Dendritic cell treated with granulocyte-macrophage colony-stimulating factor and Interleukin-4, amounts not matched to agents 40 ng/mL and 50 ng/mL, for 4 days (primary cell): ENCODE data around the gene STK36.

ENCODE experiments used
- H3K27ac Mint-ChIP-seq: one replicate; pipeline ENCODE4 v1.8.0; 2022; ENCODE audit warnings: mild to moderate bottlenecking, mixed read lengths
- H3K27me3 Mint-ChIP-seq: one replicate; pipeline ENCODE4 v1.8.0; 2022; ENCODE audit warnings: mild to moderate bottlenecking, mixed read lengths
- H3K36me3 Mint-ChIP-seq: one replicate; pipeline ENCODE4 v1.8.0; 2022; ENCODE audit warnings: low read depth, mixed read lengths
- H3K4me1 Mint-ChIP-seq: one replicate; pipeline ENCODE4 v1.8.0; 2022; ENCODE audit warnings: low read depth, mixed read lengths
- H3K4me3 Mint-ChIP-seq: one replicate; pipeline ENCODE4 v1.8.0; 2022; ENCODE audit warnings: mild to moderate bottlenecking, moderate library complexity, mixed read lengths
- H3K9me3 Mint-ChIP-seq: one replicate; pipeline ENCODE4 v1.8.0; 2022; ENCODE audit warnings: mixed read lengths
- intact Hi-C: fragments of 100-400 bp; cut with micrococcal nuclease; formaldehyde crosslinking; loops from one replicate; pipeline ENCODE4 v1.15.0; 2022

STK36 gene

GRCh38 chr2:218648088-218648786 lies 23.6 kb upstream of the STK36 start:
- Mint-ChIP-seq H3K27ac (no peak overlapping the region), H3K9me3 (no peaks in the 10 kb centered on the region)
- intact Hi-C loops, result no loop called here

DNA sequence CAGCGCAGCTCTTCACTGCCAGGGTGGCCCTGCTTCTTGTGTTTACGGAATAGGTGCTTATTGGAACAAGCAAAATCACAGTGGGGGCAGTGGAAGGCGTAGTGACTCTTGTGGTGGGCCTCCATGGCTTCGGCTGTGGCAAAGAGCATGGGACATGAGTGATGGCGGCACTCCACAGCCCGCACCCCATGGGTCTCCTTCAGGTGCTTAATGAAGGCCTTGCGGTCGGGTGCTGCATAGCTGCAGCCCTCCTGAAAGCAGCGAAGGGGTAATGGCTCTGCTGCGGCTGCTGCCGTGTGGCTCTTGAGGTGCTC lies 23.1 kb upstream of the STK36 start:
- H3K9me3 Mint-ChIP-seq, result no peaks in the 10 kb centered on the region
- intact Hi-C loops, result no loop called here
- H3K4me1 Mint-ChIP-seq, result peaks cover 4% of the 10 kb centered on the region
- H3K27me3 Mint-ChIP-seq, result no peaks in the 10 kb centered on the region
- H3K27ac Mint-ChIP-seq, result no peak overlapping the region
- peaks cover 99% of the 10 kb centered on the region for H3K36me3 Mint-ChIP-seq
- H3K4me3 Mint-ChIP-seq, result no peak overlapping the region

More at GRCh38 chr2:218648088-218648786, 23.6 kb upstream of the STK36 start:
- Mint-ChIP-seq H3K36me3 (peaks cover 99% of the 10 kb centered on the region), H3K27me3 (no peaks in the 10 kb centered on the region), H3K4me3 (no peak overlapping the region), H3K4me1 (peaks cover 4% of the 10 kb centered on the region)

DNA sequence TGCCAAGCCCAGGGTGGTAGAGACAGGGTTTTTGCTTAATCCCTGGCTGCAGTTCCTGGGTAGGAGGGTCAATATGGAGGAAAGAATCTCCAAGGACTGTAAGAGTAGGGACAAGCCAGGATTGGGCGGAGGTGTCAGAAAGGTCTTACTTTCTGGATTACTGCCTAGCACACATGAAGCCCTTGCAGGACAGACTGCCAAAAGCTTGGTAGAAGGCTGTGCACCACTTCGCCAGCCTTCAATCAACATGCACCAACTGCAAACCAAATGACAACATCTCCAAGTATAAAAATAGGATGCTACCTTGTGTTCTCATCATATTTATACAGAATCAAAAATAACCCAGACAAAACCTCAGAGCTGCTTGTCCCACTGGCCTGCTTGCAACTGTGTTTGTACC lies 16.1 kb upstream of the STK36 start:
- Mint-ChIP-seq H3K4me1 (peaks cover 26% of the 10 kb centered on the region), H3K27me3 (no peaks in the 10 kb centered on the region), H3K36me3 (peaks cover 86% of the 10 kb centered on the region), H3K27ac (no peak overlapping the region), H3K9me3 (no peaks in the 10 kb centered on the region), H3K4me3 (no peak overlapping the region)
- intact Hi-C loops, result no loop called here

DNA sequence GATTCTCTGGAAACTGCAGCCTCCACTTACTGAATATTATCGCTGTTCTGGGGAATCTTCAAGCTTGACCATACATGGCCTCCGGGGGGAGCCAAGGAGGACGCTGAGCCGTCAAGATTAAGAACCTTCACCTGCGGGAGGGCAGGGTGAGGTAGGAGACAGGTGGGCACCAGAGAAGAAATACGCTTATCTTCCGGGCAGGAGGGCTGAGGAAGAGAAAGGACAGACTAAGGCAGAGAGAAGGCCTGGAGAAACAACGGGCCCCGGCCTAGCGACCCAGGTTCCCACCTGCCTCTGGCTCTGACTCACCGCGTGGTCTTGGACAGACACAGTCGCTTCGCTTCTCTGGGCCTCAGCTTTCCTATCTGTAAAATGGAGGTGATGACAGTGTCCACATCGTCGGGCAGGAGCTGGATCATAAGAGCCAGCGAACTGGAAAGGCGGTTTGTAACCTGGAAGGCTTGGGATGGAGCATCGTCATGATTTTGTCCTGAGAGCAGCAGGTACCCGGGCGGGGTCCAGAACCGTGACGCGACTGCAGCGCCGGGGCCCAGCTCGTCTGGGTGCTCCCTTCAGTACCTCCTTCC lies 13.1 kb upstream of the STK36 start:
- Mint-ChIP-seq H3K4me1 (peaks cover 31% of the 10 kb centered on the region), H3K4me3 (peak overlapping the region; percentile 98), H3K27ac (peak overlapping the region; percentile 82), H3K36me3 (peaks cover 84% of the 10 kb centered on the region), H3K27me3 (no peaks in the 10 kb centered on the region), H3K9me3 (no peaks in the 10 kb centered on the region)
- intact Hi-C loops, result loop anchor here (1.0 kb wide), 2 partner anchors 52 to 189 kb away; partner anchors contain the start of gene TTLL4

GRCh38 chr2:218659258-218659987 lies 12.5 kb upstream of the STK36 start, which contains the start of the genes BCS1L and ZNF142:
BCS1L (plus strand) TSS chr2:218659683; CDS start chr2:218660988, 1,305 bp downstream.
ZNF142 (minus strand) TSS chr2:218659623; CDS start chr2:218656429, 3,194 bp downstream.
- intact Hi-C loops, result loop anchor here (1.0 kb wide), 2 partner anchors 51 to 188 kb away; partner anchors contain the start of gene TTLL4
- peak within 1 kb of the TSS; percentile 98 for H3K4me3 Mint-ChIP-seq
- H3K27ac Mint-ChIP-seq, result peak within 1 kb of the TSS; percentile 82
- peaks cover 31% of the 10 kb centered on the region for H3K4me1 Mint-ChIP-seq
- H3K36me3 Mint-ChIP-seq, result peaks cover 84% of the 10 kb centered on the region
- no peaks in the 10 kb centered on the region for H3K9me3 Mint-ChIP-seq
- no peaks in the 10 kb centered on the region for H3K27me3 Mint-ChIP-seq

GRCh38 chr2:218659988-218660358 lies 11.9 kb upstream of the STK36 start:
- Mint-ChIP-seq H3K36me3 (peaks cover 84% of the 10 kb centered on the region), H3K4me1 (peaks cover 31% of the 10 kb centered on the region), H3K27me3 (no peaks in the 10 kb centered on the region), H3K9me3 (no peaks in the 10 kb centered on the region), H3K27ac (peak overlapping the region; percentile 82), H3K4me3 (peak overlapping the region; percentile 98)
- intact Hi-C loops, result loop anchor here (1.0 kb wide), 2 partner anchors 50 to 187 kb away; partner anchors contain the start of gene TTLL4

DNA sequence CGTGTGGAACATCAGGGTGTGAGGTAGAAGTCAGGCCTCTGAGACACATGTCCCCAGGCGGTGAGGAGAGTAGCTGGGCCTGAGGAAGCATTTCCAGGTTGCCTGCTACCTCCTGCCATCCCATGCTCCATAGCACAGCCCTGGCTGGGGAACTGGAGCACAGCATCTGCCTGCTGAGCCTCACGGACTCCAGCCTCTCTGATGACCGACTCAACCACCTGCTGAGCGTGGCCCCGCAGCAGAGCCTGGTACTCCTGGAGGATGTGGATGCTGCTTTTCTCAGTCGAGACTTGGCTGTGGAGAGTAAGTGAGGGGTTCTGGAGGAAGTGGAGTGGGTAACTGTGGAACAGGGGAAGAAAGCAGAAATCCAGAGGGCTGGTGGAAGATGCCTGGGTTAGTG lies 9.5 kb upstream of the STK36 start:
- Mint-ChIP-seq H3K27me3 (no peaks in the 10 kb centered on the region), H3K27ac (no peak overlapping the region), H3K4me1 (peaks cover 25% of the 10 kb centered on the region), H3K9me3 (no peaks in the 10 kb centered on the region), H3K36me3 (peaks cover 82% of the 10 kb centered on the region), H3K4me3 (no peak overlapping the region)
- intact Hi-C loops, result no loop called here

DNA sequence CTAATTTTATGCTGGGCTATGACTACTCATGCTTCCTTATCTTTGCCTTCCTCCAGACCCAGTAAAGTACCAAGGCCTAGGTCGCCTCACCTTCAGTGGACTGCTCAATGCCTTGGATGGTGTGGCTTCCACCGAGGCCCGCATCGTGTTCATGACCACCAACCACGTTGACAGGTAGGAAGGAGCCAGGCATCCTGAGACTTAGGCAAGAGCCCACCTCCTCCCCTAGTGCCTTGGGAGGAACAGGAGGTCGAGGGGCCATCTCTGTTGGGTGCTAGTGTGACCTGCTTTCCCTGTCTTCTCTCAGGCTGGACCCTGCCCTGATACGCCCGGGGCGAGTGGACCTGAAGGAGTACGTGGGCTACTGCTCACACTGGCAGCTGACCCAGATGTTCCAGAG lies 9.1 kb upstream of the STK36 start:
- no peak overlapping the region for H3K4me3 Mint-ChIP-seq
- no peak overlapping the region for H3K27ac Mint-ChIP-seq
- H3K27me3 Mint-ChIP-seq, result no peaks in the 10 kb centered on the region
- no peaks in the 10 kb centered on the region for H3K9me3 Mint-ChIP-seq
- H3K36me3 Mint-ChIP-seq, result peaks cover 82% of the 10 kb centered on the region
- intact Hi-C loops, result no loop called here
- peaks cover 25% of the 10 kb centered on the region for H3K4me1 Mint-ChIP-seq

DNA sequence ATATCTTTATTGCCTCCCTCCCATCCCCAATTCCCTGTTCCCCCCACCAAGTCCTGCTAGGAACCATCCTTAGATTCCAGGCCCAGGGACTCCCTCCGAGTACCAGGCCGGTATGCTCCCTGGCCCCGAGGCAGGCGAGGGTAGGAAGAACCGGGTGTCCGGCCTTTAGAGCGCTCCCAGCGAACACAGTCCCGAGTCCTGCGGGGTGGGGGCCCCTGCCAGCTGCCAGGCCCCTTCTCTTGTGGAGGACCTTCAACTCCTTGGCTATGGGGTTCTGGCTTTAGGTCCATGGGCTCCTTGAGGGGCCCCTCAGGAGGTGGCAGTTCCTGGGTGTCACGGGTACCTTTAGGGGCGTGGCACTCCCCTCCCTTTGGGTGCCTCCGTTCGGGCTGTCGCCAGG lies 8.0 kb upstream of the STK36 start:
- Mint-ChIP-seq H3K36me3 (peaks cover 82% of the 10 kb centered on the region), H3K27me3 (no peaks in the 10 kb centered on the region), H3K27ac (no peak overlapping the region), H3K9me3 (no peaks in the 10 kb centered on the region), H3K4me1 (peaks cover 16% of the 10 kb centered on the region), H3K4me3 (no peak overlapping the region)
- intact Hi-C loops, result no loop called here

- Mint-ChIP-seq H3K9me3 (no peaks in the 10 kb centered on the region), H3K27me3 (no peaks in the 10 kb centered on the region), H3K36me3 (peaks cover 74% of the 10 kb centered on the region), H3K27ac (no peak overlapping the region), H3K4me3 (no peak overlapping the region), H3K4me1 (peaks cover 13% of the 10 kb centered on the region)
- intact Hi-C loops, result no loop called here
These were observed 7.2 kb upstream of the STK36 start for GRCh38 chr2:218664653-218665052.

DNA sequence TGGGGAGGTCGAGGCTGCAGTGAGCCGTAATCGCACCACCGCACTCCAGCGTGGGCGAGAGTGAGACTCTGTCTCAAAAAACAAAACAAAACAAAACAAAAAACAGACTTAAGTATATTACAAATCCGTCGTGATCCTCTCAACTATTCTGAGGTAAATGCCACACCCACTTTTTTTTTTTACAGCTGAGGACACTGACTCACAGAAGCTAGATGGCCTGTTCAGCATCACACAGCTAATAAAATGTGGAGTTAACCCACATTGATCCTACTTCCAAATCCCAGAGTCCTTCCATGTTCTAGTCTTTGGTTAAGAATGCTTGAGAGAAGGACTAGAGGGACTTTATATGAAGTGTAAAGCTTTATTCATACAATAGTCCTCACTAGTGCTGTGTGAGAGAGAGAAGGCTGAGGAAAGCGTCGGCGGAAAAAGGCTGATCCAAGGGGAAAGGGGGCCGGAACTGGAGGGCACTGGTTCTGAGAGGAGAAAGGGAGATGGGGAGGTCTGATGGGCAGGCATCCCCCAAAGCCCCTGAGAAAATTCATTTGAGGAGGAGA lies 711 bp upstream of the STK36 start:
- Mint-ChIP-seq H3K4me1 (peaks cover 19% of the 10 kb centered on the region), H3K9me3 (no peaks in the 10 kb centered on the region), H3K36me3 (peaks cover 40% of the 10 kb centered on the region), H3K27ac (peak overlapping the region; percentile 88), H3K4me3 (peak overlapping the region; percentile 95), H3K27me3 (no peaks in the 10 kb centered on the region)
- intact Hi-C loops, result no loop called here

GRCh38 chr2:218679119-218679518 lies 7.2 kb downstream of the STK36 start:
- Mint-ChIP-seq H3K27me3 (no peaks in the 10 kb centered on the region), H3K36me3 (peaks cover 11% of the 10 kb centered on the region), H3K4me3 (no peak overlapping the region), H3K27ac (no peak overlapping the region), H3K9me3 (no peaks in the 10 kb centered on the region), H3K4me1 (peaks cover 13% of the 10 kb centered on the region)
- intact Hi-C loops, result no loop called here

DNA sequence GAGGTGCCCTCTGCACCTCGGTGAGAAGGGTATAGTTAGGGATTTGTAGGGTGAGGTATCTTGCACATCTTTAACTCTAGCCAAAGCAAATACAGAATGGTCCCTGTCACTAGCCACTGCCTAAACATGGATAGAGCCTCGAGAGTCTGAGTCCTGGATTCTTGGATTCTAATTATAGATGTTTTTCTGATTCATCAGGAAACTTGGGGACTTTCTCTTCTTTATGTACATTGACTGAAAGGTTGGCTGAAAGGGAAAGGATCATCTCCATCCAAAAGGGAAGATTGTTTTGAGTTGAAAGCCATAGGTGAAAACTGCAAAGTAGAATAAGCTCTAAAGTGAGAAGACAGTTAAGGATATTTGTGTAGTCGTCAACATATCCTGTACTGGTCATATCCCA lies 8.2 kb downstream of the STK36 start:
- Mint-ChIP-seq H3K27ac (no peak overlapping the region), H3K36me3 (peaks cover 11% of the 10 kb centered on the region), H3K27me3 (no peaks in the 10 kb centered on the region), H3K9me3 (no peaks in the 10 kb centered on the region), H3K4me1 (peaks cover 13% of the 10 kb centered on the region), H3K4me3 (no peak overlapping the region)
- intact Hi-C loops, result no loop called here
